Colon (tissue), 2 donors: ENCODE results near the gene DLGAP3.

Experiments
- FAIRE-seq: peaks from 2 replicates; lab custom pipeline; 2012; peaks lifted over from hg19 to GRCh38; lab: Jason Lieb, UNC
- donor health status: control.
- donor health status: control.

The DLGAP3 gene

DNA sequence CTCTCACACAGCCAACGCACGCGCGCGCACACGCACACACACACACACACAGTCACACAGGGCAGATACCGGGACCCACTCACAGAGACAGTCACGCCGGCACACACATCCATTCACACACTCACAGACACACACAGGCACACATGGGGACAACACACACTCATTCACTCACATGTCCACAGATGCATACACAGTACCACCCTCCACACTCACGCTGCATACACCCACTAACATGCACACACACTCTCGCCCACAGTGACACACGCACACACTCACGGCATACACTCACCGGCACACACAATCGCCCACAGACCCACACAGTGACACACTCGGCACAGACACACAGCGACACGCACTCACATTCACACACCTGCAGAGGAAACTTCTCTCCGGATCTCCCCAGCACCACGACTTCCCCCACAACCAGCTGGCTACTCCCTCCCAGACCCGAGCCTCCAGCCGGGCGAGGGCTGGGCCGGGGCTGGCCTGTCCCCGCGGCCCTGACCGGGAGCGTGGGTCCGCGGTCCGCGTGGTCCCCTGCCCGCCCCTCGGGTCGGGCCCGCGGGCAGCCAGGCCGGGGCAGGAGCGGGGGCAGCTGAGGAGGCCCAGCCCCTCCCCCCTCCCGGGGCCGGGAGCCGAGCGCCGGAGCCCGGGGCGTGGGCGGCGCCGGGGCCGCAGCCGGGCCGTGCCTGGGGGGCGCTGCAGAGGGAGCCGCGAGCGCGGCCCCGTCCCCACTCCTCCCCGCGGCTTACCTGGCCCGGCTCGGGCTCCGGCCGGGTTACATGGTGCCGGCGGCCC lies 552 bp downstream of the DLGAP3 start:
- FAIRE-seq, result no peak

DNA sequence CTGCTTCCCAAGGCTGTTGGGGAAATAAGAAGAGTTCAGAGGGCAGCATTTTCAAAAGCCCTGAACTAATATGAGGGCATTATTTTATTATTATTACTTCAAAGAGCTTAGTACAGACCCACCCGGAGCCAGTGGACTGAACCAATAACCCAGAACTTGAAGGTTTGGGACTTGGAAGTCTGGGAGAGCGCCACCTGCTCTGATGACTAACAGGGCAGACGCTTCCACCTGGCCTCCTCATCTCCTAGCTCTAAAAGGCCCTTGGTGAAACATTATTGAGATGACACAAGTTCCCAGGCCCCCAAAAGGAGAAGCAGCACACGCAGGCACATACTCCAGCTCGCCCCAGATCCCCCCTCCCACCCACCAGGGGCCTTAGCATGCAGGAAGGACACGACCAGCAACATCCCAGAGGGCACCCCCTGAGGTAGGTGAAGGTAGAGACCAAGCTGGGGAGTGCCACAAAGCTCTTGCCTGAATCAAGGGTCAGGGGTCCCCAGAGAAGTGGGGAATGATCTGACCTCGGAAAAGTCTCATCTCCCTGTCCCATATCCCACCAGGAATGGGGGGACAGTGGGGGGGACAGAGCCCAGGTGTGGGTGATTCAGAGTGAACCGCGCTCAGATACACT lies 1.3 kb downstream of the DLGAP3 start:
- no peak for FAIRE-seq

DNA sequence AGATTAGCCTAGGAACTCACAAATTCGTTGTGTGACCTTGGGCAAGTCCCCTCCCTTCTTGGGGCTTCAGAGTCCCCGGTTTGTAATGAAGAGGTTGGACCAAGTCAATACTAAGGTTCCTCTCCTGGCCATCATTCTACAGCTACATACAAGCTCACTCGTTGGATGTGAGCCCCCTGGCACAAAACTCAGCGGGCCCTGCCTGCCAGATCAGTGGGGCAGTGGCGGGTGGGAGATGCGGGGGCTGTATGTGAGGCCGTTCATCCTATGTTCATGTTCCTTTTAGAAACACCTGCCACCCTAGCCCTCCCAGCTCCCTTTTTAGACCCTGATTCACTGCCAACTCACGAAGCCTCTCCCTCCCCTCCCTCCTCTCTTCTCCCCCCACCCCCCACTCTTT lies 2.1 kb downstream of the DLGAP3 start:
- FAIRE-seq, result no peak

DNA sequence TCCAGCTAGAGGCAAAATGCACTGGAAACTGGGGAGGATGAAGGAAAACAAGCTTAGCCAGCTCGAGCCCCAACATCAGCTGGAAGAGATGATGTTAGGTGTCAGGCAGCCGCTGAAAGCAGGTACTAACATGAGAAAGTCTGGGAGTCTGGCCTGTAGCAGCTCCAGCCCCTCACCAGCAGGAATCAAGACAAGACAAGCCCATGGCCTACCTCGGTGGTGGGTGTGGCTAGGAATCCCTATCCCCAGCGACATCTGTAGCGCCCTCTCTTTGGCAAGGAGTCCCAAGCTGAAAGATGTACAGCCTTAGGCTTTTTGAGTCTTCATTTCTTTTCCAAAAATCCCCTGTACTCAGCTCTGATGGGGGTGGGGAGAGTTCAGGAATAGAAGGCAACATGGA lies 2.6 kb downstream of the DLGAP3 start:
- no peak for FAIRE-seq

DNA sequence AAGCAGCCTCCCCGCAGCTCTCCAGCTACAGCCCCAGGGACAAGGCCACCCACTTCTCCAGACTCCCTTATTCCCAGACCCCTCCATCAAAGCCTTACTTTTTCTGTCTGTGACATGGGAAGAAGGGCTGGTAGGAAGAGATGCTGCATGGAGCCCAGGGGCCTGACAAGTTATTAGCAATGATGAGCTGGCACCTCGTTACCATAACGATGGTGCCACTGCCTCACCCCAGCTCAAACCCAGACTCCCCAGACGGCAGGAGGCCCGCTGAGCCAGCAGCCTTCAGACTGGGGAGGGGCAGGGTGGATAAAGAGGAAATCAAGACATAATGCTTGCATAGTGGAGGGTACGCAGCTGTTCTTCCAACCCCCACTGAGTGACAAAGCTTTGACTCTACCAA lies 3.3 kb downstream of the DLGAP3 start:
- FAIRE-seq, result no peak

DNA sequence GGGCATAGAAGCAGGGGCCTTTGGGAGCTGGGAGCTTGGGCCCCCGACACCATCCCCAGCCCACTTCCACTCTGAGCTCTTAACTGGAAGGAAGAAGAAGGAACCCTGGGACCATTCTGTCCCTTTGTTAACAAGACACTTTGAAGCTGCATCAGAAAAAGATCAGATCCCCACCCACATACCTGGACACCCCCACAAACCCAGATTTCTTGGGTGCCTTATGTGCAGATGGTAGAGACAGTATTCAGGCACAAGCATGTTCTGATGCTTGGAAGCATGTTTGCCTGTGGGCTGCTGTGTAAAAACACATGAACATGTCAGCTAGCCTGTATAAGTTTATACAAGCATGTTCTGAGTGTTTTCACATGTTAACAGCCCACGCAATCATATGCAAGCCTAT lies 3.7 kb downstream of the DLGAP3 start:
- FAIRE-seq, result no peak

DNA sequence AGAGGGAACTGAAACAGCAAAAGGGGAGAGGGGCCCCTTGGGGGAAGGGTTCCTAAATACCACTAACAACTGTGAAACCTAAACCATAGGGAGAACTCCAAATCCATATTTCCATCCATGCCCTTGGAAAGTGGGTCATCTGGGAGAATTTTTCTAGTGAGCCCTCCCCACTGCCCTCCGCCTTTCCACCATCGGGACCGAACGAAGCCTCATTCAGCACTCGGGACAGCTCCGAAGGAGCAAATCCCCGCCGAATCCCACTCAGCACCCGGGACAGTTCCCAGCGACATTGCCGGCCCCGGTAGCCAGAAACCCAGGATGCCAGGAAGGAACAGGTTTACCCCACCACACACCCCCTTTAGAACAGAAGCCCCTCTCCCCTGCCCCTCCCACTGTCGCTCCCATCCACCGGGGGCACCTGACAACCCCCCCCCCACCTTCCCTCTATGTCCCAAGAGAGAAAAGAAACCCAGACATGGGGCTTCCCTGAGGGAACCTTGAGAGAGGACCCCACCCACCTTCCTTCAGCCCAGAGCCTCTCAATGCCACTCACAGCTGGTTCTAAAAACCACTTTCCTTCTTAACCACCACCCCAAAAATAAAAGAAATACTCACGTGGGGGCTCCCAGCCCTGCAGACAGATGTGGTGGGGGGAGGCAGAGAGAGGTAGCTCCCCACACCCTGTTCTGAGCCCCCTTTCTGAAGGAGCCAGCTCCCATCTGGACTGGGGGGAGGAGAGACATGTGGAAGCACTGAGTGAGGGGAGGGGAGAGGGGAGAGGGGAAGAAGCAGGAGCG lies 4.5 kb downstream of the DLGAP3 start:
- no peak for FAIRE-seq

DNA sequence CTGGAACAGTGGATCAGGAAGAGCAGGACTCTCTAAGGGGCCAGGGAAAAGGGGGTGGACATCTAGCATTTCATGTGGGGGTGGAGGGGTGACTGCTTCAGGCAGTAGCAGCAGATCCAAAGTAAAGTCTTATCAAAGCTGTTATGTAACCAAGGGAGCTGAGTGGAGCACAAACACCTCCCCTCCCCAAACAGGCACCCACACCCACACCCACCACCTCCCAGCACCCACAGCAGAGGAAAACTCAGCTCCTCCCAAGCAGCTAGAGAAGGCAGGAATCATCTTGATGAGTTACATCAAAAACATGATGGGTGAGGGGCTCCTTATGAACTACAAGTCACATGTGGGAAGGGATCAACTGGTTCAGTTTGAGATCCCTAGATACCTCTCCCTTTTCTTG lies 6.0 kb downstream of the DLGAP3 start:
- FAIRE-seq, result no peak

DNA sequence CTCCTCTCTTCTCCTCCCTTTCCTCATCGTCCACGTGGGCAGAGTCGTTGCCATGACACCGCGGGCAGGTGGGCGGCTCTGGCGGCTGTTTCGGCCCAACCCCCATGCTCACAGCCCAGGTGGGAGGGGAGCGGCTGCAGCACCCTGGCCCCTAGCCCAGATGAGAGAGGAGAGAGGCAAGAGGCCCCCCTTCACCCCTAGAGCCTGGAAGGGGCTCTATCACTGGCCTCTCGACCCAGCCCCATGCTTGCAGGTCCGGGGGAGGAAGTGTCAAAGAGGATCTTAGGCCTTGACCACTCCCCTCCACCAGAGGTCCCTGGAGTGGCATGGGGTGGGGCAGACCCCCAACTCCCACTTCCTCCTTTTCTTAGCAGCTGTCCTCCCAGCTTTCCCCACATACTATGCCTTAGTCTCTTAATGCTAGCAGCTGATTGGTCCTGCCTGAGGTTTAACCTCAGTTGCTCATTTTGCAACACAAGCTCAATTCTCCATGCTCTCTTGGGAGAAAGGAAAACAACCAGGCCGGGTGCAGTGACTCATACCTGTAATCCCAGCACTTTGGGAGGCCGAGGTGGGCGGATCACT lies 10.4 kb downstream of the DLGAP3 start:
- FAIRE-seq, result no peak

DNA sequence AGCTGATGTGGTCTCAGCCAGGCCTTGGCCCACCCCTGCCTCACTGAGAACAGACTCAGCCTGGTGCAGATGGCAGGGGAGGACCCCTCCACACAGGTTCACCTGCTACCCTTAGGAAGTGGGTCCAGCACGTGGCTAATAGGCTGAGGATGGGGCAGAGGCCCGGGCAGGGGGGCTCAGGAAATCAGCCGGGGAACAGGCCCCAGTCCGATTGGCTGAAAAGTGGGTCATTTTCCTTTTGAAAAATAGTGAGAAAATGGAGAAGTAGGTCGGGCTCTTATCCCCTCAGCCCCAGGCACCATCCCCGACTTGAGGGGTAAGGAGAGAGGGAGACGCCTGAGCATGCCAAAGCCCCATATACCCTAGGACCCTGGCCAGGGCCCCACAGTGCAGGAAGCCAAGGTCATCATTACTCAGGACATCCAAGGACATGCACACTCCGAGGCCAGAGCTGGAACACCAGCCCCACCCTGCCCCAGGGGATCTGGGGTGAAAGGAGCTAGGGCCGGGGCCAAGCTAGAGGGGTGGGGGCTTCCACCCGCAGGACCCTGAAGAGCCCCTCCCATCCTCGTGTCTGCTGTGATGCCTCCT lies 11.0 kb downstream of the DLGAP3 start:
- FAIRE-seq, result no peak

DNA sequence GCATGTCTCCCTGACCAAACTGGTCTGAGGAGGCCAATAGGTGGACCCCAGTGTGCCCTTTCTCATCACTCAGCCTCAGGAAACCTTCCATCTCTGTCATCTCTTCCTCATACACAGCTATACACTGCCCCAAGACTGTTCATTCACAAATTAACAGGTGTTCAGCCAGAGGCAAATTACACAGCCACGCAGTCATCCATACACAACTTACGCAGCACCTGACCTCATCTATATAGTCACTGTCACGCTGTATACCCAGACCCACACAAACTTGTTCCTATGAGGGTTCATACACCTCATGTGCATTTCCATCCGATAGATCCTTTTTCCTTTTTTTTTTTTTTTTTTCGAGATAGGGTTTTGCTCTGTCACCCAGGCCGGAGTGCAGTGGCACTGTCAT lies 12.4 kb downstream of the DLGAP3 start:
- no peak for FAIRE-seq

DNA sequence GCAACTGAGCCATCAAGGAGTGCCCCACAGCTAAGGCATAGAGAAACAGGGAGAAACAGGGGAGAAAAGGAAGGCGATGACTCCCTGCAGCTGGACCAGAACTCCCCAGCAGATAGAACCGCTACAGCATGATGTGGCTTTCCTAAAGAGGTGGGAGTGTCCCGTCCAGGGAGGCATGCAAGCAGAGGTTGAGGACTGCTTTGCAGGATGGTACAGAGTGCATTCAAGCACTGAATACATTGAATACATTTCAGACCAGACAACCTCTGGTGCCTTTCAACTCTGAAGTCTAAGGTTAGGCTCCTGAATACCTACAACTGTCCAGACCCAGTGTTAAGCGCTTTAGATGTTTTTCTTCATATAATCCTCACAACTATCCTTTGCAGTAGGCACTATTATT lies 13.3 kb downstream of the DLGAP3 start:
- no peak for FAIRE-seq

DNA sequence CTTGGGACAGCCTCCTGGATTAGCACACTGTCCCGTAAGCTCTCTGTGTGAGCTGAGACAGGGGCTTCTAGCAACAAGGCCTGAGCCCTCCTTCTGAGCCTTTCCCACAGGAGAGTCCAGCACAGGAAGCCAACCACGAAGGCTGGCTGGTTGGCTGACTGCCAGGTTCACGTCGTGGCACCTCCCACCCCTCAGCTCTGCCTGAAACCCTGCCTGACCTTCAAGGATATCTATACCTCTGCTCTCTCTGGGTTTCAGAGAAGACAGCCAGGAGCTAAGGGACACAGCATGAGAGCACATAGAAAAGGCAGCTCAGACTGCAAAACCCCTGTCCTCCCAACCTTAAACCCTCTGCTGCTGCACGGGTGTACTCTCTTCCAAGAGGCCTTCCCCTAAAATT lies 13.9 kb downstream of the DLGAP3 start:
- no peak for FAIRE-seq

DNA sequence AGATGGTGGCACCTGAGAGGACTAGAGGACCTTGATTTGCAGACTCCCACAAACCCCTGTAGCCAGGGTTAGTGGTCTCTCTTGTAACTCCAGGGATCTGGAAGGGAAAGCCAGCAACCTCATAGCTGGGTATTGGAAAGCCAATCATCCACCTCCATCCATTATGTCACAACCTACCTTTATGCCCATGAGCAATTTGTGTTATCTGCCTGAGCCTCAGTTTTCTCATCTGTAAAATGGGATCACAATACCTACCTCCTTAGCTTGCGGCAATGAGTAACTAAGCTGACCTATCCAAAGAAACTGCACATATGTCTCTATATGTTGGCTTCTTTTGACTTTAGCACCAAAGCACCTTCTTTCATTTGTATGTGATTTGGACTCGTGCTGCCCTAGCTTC lies 14.5 kb downstream of the DLGAP3 start:
- FAIRE-seq, result no peak

DNA sequence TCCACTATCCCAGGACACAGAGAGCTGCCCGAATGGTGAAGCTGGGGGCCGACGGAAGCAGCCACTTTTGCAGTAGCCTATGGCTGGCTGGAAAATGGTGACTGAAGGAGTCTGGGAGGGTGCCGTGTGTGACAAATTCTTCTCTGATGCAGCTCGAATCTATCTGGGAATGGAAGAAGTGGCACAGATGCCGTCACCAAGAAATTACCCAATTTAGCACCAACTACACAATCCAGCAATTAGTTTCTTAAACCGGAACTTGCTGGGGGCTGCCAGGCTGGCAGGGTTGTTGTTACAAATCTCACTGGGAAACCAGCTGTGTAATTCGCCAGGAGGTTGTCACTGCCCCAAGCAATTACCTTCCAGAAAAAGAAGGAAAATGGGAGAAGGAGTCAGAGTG lies 18.0 kb downstream of the DLGAP3 start:
- FAIRE-seq, result no peak

DNA sequence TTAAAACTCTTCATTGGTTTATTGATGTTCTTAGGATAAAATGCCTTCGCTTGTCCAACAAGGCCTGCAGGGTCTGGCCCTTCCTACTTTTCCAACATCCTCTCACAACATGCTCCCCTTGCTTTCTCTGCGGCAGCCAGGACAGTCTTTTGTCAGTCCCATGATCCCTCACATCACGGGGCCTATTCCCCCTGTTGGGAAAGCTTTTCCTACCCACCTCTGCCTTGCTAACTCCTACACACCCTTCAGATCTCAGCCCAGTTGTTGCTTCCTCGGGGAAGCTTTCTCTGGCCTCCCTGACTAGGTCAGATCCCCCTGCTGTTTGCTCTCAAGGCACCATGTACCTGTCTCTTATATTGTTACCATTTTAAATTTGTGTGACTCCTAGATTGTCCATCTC lies 19.0 kb downstream of the DLGAP3 start:
- no peak for FAIRE-seq

DNA sequence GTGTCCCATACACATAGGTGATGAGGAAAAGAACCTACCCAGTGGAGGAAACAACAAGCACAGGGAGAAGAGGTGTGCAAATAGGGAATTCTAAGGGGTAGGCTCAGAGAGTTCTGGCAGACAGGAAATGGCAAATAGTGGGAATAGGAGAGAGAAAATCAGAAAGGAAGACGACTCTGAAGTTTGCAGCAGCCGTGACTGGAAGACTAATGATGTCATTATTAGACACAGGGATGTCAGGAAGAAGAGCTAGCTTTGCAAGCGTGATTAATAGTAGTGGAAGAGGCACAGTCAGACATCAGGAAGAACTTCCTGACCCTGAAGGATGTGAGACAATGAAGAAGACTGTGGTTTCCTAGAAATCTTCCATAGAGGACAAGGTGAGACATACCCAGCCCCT lies 21.1 kb downstream of the DLGAP3 start:
- FAIRE-seq, result no peak

DNA sequence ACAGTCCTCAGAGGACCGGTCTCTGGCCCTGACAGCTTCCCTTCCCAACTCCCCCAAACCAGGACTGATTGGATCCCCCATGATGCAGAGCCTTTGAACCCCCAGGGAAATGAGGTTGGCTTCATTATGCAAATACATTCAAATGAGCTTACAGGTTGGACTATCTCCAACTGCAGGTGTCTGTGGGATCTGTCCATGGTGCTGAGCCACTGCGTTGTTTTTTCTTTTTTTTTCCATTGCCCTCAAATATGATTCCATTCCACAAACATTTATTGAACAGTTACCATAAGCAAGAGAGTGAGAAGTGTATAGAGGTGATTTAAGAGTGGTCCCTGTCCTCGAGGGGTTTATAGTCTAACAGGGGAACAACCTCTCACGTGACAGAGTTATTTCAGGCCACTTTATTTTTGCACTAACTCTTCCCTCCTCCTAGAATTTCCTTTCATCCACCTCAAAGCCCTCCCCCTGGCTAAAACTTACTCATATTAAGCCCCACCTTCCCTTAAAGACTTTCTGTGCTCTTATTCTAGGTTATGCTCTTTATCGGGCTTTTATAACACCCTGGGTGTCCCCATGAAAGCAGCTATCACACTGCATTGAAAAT lies 21.9 kb downstream of the DLGAP3 start:
- FAIRE-seq, result no peak

DNA sequence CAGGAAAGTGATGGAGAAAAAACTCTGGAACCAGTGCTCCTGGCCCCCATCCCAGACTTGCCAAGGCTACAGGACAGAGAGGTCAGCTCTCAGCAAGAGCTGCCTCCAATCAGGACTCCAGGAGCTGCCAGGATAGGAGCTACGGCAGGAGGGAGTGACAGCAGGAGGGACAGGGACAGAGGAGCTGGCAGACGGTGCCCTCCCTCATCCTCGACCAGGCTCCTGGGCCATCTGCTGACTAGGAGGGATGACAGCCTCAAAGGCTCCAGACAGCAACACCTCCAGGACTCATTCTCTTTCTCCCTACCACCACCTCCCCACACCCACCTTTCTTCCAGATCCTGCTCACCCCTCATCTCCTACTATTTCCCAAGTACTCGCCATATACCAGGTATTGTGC lies 22.7 kb downstream of the DLGAP3 start:
- FAIRE-seq, result no peak

DNA sequence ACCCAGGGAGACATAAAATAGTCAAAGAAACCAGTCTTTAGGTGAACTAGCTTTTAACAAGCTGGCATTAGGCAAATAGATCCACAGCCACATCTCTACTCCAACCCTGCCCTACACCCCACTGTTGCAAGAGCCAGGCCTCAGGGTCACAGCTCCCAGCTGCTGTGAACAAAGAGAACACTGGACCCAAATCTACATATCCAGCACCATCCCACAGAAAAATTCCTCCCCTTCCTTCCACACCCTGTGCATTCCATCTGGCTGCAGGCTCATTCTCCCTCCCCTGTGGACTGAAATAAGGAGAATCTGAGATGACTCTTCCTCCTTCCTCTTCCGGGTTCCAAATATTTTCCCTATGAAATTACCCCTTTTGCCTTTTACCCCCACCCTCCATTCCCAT lies 23.2 kb downstream of the DLGAP3 start:
- no peak for FAIRE-seq

DNA sequence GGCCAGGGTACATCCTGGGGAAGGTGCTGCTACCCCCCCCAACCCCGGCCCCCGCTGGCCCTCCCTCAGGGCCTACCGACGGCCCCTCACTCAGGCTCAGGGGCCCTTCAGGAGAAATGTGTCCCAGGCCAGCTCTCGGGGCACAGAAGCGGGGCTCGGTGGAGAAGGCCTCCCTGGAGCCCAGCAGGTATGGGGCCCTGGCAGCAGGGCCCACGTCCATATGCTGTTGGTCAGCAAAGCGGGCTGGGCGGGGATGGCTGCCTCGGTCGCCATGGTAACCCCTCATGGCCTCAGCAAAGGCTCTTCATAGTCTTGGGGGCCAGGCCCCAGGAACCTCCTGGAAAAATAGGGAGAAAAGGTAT lies 24.4 kb downstream of the DLGAP3 start:
- no peak for FAIRE-seq
